Stimulated activated CD4-positive, alpha-beta T cell treated with anti-CD3 and anti-CD28 coated beads, Interleukin-2, amount 100 ng/mL, for 24 hours (primary cell): ENCODE results near the gene EPHA2.

Experiments used
- DNase-seq, 2 donors: peaks; one replicate each; pipeline ENCODE4 v3.0.0-alpha.2; 2020

EPHA2 gene

DNA sequence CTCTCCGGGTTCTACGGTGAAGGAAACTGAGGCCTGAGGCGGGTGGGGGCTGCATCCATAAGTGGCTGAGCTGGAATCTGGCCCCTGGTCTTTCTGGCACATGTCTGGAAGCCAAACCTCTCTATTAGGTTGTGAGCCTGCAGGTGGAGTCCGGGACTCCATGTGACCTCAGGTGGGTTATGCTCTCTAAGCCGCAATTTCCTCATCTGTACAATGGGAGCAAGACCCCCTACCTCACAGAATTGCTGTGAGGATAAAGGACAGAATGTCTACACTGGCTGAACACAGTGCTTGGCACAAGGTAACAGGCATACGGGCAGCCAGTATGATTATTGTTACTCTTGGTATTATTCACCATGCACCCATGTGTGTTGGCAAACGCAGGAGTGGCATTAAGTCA, 6.7 kb downstream of the EPHA2 start:
- no peak for DNase-seq

DNA sequence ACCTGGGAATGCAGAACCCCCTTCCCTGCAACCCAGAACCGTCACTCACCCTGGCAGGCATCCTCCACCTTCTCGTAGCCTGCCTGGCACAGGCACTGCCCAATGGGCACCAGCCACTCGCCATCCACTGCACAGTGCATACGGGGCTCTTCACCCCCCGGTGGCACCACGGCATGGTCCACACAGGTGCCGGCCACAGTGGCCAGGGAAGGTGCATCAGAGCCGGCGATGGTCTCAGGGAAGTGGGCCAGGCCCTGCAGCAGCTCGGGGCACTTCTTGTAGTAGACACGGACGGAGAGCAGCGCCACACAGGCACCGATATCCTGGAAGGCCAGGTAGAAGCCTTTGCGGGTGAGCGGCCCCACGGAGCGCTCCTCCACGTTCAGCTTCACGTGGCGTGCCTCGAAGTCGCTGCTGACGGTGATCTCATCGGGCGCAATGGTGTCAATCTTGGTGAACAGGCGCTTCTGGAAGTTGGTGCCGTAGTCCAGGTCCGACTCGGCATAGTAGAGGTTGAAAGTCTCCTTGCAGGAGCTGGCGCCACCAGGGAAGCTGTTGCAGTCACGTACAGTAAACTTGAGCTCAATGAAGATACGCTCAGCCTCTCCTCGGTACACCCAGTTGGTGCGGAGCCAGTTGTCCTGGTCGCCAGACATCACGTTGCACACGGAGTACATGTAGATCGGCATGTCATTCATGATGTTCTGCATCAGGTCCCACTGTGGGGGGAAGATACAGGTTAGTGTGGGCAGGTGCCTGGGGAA, 7.4 kb downstream of the EPHA2 start:
- DNase-seq, result no peak

DNA sequence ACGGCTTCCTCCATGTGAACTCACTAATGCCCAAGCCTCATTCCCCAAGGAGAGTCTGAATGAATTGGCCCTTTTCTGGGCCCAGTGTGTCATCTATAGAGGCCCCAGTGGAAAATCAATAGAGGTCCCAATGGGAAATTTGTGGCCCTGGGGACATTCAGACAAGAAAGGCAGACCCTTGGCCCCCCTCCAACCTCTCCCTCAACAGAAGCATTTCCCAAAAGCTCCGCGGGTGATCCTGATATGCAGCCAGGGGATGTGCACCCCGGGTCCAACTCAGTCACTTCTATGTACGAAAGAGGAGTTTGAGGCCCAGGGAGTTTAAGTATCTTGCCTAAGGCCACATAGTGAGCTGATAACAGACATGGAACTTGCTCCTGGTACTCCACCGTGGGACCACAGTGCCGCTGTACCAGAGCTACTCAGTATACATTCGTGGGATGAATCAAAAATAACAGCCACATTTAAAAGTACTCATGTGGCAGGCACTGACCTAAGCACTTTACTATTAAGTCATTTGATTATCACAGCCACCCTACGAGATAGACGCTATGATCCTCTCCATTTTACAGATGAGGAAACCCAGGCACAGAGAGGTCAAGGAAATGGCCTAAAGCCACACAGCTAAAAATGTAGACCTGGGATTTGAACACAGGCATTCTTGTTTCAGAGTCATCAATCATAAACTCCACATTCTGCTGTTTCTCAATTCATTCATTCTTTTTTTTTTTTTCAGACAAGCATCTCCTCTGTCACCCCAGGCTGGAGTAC, 8.5 kb downstream of the EPHA2 start:
- no peak for DNase-seq

DNA sequence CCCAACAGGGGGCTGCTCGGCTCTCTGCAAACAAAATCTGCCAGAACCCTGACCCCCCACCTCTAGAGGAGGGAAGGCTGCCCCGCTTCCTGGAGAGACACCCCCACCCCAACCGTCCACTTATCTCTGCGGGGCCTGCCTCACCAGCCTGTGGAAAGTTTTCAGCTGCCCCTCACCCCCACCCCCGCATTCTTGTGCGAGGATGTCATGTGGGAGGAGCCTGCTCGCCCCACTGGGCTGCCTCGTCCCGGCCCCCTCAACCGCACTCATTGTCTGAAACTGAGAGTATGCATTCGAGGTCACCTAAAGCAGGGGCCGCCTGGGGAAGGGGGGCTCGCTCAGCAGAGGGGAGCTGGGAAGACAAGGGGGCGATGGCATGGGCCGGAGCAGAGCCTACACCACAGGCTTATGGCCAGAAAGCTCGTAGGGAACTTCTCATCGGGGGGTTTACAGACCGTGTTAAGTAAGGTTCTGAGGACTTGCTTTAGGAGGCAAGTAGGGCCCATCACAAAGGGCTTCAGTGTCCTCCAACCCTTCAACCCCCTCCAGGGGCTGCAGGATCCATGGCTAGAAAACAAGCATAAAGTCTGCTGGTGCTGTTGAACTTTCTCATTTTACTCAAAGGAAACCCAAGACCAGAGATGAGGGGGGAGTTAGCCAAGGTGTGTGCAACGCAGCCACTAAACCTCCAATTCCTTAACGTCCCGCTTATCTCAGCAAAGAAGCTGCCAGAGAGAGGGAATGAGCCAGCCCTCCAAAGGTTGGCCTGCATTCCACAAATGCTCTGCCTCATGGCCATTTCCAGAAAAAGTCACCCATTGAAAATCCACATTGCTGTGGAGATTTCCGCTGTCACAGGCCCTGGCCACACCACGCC, 9.4 kb downstream of the EPHA2 start:
- no peak for DNase-seq

DNA sequence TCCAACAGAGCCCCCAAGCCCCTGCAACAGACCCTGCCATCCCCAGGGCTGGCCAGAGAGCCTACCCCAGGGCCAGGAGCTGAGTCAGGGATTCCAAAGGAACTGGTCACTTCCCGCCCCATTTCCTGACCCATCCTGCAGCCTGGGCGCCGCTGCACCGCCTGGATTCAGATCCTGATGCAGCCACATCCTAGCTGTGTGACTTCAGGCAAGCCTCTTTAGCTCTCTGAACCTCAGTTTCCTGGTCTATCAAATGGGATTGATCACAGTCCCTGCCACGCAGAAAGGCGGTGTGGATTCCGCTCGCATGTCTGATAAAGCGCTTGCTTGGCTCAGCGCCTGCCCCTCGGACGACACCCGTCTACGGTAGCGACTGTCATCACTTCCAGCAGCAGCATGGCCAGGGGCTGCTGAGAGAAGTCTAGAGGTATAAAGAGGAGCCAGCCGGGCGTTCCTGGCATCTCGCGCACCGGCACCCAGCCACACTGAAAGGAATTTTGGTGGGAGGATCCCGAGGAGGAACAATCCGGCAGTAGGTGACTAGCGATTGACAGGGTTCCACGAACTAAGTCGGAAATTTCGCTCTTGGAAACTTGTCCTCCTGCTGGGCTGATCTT, 10.1 kb downstream of the EPHA2 start:
- DNase-seq, result no peak

DNA sequence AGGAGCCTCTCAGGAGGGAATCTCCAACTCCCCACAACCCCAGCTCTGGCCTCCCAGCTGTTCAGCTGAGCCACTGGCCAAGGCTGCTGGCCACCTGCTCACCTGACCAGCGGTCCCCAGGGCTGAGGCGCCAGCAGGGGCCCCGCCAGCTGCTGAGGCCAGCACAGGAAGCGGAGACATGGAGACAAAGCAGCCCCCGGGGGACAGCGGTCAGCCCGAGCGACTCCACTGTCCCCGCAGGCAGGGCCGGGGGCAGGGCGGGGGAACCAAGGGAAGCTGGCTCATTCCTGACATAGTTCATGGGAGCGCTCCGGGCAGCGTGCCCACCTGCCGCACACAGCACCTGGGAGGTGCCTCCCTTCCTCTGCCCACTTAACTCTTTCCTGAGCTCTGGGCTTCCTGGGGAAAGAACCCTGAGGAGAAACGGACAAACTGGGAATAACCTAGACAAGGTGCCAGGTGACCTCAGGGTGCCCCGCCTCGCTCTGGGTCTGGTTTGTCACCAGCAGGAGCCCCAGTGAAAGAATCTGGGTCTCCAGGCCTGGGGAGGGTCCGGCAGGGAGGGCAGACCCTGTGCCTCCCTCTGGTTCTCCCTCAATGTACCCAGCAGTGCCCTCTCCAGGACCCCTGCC, 10.7 kb downstream of the EPHA2 start:
- DNase-seq, result no peak

DNA sequence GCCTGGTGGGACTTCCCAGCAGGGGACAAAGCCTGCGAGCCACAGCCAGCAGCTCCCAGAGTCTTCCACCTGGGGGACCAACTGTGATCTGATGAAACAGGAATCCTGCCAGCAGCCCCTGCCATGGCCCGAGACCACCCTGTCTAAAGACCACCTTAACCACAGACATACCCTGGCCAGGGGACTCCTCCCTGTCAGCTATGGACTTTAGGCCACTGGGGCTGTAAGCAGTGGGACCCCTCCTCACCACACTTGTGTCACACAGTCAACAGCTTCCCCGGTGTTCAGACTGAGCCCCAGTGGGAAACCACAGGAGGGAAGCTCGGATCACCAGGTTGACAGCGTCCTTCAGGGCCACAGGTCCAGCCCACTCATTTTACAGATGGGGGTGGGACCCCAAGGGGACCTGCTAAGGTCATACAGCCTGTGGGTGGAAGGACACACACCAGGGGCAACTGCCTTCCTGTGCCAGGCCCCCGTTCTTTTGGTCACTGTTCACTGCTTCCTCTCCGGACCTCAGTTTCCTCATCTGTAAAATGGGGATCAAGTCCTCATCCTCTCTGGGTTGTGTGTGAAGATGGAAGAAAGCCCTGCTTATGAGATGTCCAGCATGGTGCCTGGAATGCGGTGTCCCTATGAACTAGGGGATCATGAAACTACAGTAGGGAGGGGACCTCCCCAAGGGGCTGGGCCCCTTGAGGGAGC, 11.4 kb downstream of the EPHA2 start:
- DNase-seq, result no peak

DNA sequence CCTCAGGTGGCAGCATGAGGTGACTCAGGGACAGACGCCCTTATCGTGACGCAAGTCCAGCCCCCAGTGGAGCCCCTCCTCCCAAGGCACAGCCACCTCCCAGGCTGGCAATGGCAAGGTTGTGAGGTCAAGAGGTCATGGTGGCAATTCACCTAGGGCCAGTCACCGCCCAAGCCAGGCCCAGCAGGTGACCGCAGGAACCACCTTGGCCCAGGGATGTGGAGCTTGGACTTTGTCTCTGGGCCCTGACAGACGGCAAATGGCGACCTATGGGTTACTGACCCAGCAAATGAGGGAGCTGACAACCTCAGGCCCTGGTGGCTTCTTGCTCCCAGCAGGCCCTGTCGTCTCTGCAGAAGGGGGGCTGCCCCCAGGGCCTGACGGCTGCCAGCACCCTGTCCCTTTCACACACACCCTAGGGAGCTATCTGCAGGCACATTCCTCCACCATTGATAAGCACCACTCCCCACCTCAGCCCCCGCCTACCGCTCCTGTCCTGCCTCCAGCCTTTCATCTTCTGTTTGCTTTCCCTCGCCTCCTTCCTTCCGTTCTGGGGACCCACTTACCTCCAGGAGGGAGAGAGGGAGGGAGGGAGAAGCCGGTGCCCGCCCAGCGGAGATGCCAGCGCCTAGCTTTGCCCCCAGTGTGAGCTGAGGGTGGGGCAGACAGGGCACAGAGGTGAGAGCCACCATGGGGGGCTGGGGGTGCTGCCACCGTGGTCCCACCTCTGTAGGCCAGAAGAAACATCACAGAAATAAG, 12.1 kb downstream of the EPHA2 start:
- no peak for DNase-seq

DNA sequence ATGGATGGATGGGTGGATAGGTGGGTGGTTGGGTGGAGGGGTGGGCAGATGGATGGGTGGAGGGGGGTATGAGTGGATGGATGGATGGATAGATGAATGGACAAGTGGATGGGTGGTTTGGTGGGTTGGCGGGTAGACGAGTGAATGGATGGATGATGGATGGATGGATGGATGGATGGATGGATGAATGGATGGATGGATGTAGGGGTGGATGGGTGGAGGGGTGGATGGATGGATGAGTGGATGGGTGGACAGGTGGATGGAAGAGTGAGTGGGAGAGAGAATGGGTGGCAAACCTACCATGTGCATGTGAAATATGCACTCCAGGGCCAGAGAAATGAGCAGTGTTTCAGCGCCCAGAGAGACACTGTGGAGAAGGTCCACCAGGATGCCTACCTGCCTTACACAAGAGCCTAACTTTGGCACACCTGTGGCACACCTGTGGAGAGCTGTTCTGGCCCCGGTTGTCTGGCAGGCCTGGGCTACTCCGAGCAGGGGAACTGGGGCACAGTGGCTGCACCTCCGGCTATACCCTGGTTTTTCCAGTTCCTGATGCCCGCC, 12.8 kb downstream of the EPHA2 start:
- no peak for DNase-seq

DNA sequence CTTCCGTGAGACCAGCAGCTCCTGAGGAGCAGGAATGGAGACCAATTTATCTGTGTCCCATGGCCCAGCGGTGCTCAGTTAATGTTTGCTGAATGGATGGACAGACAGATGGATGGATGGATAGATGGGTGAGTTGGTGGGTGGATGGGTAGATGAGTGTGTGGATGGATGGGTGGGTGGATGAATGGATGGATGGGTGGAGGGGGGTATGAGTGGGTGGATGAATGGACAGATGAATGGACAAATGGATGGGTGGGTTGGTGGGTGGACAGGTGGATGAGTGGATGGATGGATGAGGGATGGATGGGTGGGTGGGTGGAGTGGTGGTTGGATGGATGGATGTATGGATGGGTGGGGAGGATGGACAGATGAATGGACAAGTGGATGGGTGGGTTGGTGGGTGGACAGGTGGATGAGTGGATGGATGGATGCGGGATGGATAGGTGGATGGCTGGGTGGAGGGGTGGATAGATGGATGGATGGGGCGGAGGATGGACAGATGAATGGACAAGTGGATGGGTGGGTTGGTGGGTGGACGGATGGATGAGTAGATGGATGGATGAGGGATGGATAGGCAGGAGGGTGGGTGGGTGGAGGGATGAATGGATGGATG, 13.4 kb downstream of the EPHA2 start:
- no peak for DNase-seq

DNA sequence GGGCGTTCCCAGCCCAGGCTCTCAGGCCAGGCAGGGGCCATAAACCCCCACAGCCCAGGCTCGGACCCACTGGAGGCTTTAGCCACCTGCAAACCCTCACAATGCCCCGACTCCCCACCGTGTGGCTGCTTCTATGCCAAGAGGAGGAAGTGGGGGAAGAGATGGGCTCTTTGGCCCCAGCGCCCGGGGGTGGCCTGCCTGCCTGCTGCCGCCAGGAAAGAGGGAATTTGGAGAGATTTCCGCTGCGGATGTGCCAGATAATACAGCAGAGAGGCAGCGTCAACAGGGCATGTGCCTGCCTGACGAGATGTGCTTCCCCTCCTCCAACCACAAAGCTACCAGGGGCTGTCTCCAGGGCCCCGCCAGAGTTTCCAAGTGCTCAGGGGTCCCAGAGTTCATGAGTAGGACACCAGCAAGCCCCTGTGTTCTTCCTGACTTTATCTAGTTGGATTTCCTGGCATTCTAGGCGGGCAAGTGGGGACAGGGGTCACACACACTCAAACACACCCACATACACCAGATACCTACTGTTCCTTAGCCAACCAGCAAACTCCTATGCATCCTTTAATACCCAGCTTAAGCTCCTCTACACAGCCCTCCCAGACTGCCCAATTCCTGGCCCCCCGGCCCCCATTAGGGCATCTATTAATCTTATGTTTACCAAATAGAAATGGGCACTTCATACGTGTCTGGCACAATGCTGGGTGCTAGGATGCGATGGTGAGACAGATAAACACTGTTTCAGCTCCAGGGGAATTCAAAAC, 14.1 kb downstream of the EPHA2 start:
- DNase-seq, result no peak

DNA sequence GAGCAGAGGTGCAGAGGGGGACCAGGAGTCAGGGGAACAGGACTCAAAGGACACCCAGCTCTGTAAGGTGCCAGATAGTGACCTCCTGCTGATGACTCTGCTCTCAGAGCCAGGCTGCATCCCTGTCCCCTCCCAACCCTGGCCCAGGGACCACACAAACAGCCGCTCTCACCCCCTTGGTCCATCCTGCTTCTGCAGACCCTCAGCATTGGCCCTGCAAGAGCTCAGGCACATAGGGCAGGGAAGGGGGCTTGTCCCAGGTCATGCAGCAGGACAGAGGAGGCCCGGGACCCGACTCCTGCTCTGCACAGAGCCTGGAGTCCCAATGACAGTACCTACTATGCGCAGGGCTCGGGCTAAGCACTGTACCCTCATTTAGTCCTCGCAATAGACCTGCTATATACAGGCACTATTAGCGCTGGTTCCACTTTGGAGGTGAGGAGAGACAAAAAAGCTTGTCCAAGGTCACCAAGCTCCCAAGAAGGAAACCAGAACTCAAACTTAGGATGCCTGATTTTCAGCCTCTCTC, 15.7 kb downstream of the EPHA2 start:
- no peak for DNase-seq

DNA sequence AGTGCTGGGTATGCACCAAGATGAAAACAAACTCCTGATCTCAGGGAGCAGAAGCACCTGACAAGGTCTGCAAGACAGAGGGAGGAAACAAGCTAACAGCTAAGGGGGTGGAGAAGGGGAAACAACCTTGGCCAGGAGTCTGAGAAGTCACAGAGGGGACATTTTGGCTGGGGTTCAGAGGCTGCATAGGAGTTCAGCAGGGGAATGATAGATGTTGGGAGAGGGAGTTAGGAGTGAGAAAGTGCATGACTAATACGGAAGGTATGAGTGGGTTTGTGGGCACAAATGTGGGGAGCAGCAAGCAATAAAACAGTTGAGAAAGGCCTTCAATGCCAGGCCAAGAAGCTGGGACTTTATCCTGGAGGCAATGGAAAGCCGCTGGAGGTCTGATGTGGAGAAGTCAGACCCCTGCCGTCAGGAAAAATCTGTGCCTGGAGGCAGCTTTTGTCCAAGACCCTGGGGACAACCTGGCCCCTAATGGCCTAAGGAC, 16.4 kb downstream of the EPHA2 start:
- peak in 1 of 2 donors; percentile 16 for DNase-seq

DNA sequence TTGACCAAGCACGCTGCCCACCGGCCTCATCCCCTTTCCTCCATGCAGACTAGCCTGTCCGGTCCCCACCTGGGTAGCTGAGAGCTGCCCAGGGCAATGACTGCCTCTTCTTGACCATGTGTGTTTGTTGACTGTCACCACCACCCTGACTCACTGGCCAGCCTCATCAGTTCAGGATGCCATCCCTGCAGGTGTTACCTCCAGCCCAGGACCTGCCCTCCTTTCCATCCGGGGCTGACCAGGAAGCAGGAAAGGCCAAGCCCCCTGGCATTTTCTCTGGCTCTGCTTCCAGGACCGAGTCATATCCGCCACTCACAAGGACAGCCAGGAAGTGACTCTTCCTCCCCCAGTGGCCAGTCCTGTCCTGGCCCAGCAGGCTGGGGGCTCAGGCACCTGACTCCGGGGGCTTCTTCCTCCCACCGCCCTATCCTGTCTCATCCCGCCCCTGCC, 17.1 kb downstream of the EPHA2 start:
- DNase-seq, result no peak

DNA sequence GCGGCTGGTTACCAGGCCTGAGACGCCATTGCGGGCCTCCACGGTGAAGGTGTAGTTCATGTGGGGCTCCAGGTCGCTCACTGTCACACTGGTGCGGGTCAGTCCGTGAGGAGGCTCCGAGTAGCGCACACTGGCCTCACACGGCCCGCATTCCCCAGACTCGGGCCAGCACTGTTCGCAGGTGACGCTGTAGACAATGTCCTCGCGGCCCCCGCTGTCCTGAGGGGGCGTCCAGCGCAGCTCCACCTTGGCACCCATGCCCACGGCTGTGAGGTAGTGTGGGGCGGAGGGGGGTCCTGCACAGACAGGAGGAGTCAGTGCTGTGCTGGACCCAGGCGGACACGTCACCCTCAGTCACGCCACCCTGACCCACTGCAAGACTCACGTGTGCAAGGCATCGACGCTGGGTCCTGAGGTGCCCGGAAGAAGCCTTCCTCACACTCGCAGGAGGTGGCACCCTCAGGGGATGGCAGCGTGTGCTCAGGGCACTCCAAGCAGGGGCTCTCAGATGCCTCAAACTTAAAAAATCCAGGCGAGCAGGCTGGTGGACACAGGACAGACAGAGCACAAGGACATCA, 17.9 kb downstream of the EPHA2 start:
- no peak for DNase-seq

DNA sequence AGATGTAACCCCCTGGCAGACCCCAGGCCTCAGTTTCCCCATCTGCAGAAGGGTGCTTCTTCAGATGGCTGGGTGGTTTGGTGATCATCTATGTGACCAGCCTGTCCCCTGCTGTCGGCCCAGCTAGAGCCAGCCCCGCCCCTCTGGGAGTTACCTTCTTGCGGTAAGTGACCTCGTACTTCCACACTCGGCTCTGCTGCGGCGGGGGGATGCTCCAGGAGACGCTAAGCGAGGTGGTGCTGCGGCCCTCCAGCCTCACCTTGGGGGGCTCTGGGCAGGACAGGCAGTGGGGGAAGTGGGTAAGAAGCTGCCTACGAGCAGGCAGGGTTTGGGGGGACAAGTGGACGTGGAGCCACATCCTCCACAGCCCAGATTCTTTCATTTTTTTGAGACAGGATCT, 20.4 kb downstream of the EPHA2 start:
- DNase-seq, result no peak

DNA sequence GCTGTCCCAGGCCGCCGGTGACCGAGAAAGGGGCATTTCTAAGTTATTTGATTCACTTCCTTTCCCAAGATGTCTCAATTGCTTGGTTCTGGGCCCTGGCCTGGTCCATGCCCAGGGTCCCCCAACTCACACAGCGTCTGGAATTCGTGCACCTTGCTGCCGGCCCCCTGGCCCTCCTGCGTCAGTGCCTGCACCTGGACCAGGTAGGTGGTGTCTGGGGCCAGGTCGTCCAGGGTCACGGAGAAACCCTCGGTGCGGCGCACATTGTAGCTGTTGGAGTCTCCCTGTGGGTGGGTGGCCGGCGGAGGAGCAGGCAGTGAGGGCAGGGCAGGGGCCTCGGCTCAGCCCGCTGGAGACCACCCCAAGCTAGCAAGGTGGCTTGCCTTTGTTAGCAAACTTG, 21.0 kb downstream of the EPHA2 start:
- no peak for DNase-seq

DNA sequence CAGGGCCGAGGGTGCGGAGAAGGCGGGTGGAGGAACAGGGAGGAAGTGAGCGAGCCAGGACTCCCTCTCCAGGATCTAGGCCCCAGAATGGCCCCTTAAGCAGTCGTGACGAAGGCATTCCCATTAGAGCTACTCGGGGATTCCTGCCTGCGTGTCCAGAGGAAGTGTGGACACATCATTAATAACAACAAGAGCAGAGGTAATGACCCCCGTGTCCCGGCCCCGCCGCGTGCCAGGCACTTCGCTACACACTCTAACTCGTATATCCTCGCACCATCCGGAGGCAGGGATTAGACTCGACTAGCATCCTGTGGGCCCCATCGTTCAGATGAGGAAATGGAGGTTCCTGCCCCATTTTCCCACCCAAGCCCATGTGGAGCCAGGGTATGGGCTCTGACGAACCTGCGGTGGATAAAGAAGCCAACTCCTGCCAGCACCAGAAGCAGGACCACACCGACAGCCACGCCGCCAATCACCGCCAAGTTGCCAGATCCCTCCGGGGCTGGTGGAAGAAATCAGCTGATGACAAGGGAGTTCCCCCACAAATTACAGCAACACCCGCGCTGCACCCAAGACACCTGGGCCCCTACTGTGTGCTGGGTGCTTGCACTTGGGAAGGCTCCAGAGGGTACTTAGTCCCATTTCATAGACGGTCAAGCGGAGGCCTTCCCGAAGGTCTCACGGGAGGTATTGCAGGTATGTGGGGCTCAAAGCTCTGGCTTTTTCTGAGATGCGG, 21.6 kb downstream of the EPHA2 start:
- no peak for DNase-seq
